Posterior cingulate gyrus (tissue), 11 donors: Measurements from ENCODE around the gene PTPN14.
A peak's percentile ranks its signal among the peaks of the same experiment; 100 is the strongest.

Experiments
- DNase-seq, 10 donors: peaks; one replicate each; pipeline versions ENCODE4 v3.0.0 to v3.0.0-alpha.2; 2020 to 2021; ENCODE audit warnings: mixed read lengths in 3 of 10
- intact Hi-C: fragments of 100-400 bp; cut with DNase I; formaldehyde crosslinking; loops from one replicate; pipeline ENCODE4 v1.15.1; 2023

PTPN14 gene

DNA sequence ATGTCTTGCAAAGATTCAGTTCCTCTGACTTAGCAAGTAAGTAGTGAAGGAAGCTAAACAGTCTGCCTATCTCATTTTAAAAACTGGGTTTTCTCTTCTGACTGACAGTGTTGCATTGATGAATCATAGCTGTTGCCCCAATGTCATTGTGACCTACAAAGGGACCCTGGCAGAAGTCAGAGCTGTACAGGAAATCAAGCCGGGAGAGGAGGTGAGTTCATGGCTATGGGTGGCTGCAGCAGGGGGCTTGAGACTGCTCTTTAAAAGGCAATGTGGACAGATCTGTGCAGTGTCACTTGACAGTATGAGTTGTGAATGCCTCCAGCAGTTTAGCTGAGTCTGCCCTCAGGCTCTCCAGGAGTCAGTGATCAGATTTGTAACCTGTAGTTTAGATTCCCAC, 223.9 kb downstream of the PTPN14 start:
- intact Hi-C loops, result no loop called here
- DNase-seq, result no peak

DNA sequence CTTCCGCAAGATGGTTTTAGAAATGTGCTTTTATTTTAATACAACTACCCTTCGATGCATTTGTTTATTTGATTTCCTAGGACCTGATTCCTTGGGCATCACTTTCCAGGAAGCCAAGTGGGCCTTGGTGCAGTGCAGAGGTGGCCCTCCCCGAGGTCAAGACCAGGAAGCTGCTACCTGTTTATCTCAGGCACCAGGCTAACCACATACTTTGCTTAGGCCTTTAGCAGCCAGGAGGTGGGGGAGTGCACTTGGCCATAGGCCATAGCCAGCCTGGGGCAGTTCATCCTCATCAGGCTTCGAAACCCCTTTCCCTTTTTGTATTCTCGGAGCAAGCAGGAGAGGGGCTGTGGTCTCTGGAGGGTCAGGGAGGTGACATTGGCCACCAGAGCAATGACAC, 225.0 kb downstream of the PTPN14 start:
- intact Hi-C loops, result no loop called here
- DNase-seq, result no peak

DNA sequence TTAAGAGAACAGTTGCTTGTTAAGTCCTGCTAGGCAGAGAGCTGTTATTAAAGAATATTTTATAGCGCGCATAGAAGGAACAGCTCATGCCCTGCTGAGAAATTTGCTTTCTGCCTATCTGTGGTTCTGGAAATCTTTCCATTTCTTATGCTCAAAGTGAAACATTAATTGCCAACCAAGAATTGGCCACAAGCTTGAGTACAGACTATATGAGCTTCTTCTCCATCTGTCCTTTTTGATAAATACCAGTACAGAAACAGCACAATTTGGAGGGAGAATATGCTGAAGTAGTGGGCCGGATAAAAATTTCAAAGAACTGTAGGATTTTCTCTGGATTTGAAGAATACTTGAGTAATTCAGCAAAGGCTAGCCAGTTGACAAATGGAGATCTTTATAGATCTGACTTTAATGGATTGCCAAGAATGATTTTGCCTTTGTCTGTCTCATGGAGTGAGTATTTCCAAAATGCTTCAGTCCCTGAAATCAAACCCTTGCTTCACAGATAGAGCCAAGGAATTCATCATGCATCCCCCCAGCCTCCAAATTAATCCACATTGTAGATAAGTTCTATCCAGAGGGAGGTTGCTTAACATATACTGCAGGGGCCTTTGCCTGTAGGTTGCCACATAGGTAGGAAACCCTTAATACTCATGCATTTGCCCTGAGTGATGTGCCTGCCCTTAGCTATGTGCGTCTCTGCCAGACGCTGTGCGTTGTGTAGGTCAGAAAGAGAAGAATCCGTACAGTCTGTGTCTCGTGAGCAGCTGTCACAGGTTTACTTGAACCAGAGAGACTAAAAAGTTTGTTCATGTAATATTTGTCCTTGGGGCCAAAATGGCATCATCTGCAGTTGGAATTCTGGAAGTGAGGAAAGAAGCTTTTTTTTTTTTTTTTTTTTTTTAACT, 226.3 kb downstream of the PTPN14 start:
- DNase-seq, result no peak
- intact Hi-C loops, result no loop called here

DNA sequence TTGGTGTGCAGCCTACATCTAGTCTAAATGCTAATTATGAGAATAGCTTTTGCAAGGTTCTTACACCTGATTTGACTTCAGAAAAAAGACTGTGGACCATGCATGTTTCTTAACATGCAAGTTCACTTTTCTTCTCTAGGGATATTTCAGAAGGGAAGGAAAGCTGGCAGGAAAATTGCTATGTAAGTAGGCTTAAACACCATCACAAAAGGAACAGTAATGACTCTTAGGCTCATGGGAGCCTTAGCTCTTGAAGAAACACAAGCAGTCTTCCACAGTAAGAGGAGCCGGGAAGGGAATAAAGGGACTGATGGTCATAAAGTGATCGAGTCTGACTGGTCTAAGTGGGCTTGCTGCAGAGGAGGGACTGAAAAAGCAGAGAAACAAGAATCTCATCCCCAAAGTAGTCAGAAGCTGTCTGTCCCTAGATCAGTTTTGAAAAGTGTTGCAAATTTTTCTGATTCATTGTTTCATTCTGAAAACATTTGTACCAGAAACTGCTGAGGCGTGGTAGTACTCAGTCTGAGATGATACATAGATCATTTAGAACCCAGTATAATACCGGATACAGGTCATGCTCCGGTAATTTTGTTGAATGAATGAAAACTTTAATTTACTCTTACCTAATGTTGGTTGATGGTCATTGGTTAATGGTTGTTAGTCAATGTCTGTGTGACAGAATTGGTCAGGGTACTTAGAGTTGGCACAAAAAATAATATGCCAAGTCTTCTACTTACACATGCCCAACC, 229.5 kb downstream of the PTPN14 start:
- intact Hi-C loops, result no loop called here
- no peak for DNase-seq

DNA sequence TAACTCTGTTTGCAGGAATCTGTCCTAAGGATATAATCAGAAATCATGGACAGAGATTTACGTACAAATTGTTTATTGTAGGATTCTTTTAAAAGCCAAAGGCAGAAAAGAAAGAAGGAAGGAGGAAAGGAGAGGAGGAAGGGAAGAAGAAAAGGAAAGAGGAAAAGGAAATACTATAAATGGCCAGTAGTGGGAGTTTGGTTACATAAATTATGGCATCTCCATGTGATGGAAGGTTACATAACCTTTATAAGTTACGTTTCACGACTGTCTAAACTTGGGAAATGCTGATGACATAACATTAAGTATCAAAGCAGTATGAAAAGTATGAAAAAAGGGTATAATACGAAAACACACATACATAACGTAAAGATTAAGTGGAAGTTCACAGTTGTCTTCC, 231.5 kb downstream of the PTPN14 start:
- intact Hi-C loops, result no loop called here
- DNase-seq, result no peak

DNA sequence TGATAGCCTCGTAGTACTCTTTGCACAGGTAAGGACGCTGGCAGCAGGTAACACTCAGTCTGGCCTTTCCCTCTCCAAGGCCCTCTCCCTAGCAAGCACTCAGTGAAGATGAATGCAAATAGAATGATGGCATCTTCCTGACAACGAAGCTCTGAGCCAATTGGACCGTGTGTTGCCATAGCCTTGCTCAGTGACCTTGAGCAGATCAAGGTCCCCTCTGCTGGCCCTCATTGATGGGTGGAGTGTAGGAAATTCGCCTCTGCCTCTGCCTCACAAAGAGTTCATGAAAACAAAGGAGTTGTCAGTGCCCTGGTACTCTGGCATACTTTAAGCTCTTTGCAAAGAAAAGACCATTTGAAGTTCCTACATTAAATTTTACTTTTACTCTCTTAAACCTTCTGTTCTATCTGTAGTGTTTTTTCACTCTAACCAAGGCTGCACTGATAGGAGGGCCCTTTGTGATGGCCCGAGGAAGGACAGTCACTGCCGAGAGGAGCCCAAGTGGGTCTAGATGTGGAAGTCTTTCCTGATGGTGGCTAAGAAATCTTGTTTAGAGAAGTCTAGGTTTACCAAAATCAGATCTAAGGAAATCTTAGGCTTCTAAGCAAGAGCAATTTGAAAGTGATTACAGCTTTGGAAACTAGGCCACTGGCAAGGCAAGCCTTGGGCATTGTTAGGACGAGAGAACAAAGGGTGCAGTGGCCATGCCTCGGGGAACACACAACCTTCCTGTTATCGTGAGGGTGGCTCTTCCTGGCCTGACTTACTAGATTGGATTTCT, 232.3 kb downstream of the PTPN14 start:
- intact Hi-C loops, result no loop called here
- no peak for DNase-seq

DNA sequence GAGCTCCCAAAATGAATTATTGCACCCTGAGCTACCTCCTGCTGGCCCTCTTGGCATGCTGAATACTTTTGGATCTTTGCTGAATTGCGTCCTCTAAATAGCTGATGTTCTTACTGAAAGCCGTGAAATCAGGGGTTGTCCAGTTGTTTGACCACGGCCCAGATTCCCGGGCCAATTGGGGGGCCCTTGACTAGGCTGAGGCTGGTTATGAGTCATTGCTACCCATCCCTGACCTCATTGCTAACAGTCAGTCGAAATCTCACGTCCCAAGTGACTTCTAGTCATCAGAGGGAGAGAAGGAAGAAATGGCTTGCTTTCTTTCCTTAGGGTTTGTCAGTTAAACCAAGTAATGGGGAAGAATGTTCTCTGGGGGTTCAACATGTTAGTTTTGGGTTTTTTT, 233.0 kb downstream of the PTPN14 start:
- intact Hi-C loops, result no loop called here
- DNase-seq, result no peak

DNA sequence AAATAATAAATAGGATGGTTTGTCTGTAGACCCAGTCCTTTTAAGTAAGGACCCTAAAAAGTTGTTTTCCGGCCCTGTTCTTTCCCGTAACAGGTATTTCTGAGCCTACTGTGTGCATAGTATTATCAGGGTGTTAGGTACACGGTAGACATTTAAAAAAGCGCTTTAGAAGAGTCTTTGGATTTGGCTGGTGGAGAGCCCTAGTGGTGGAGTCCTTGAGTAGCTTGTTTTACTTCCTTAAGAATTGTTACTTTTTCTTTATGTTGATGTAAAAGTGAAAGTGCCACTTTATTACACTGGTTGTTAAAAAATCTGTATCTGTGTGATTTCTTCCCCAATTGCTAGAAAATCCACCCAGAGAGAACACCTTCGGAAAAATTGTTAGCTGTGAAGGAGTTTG, 233.7 kb downstream of the PTPN14 start:
- intact Hi-C loops, result no loop called here
- no peak for DNase-seq

DNA sequence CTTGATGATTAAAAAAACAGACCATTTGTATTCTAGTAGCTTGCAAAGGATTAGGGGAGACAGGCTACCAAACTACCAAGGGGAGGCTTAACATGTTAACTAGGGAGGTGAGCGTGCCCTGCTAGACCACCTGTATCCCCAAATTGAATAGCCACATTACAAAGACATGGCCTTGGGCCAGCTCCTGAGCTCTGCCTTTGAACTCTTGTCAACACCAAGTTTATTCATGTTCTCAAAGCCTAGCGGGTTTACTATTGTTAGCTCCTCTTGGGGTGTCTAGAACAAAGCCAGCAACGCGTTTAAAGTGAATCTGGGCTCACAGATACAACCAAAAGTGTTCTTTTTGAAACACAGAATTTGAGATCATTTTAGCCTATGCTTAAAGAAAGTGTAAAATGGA, 234.1 kb downstream of the PTPN14 start:
- no peak for DNase-seq
- intact Hi-C loops, result no loop called here

DNA sequence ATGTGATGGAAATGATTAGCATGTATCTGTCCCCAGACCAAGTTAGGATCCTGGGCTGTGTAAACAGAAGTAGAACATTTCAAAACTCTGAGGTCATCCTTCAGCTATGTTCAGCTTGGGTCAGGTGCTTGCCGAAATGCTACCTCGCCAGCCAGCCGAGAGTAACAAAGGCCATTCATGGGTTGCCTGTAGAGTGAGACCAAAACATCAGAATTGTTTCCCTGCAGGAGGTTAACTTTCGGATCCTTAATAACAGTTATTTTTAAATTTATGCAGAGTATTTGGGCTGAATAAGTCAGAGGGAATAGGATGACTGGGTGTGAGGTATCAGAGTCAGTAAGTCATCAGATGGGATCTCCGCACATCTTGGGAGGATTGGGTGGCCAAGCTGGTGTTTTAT, 234.8 kb downstream of the PTPN14 start:
- intact Hi-C loops, result no loop called here
- DNase-seq, result no peak

DNA sequence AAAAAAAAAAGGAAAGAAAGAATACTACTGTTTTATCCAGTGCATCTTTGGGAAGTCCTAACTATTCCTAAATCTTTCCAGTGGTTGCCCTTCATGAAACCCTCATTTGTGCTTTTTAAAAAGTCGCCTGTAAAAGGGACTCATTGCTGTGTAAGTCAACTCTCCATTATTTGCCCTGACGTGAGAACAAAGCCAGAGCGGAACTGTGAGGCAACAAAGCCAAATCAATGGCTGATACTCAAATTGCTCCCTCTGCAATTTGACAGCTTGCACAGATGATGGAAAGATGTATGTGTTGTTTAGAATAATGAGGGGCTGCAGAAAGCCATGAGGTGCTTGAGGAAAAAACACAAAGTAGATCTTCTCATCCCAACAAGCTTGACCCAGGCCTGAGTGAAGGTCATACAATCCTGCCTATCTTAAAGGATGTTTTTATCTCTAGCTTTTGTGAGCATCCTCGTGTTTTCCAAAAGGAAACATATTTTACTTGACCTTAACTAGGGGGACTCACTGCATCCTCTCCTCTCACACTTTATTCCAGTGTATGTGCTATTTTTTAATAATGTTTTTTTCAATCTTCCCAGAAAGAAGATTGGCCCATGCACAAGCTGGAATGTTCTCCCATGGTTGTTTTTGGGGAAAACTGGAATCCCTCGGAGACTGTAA, 237.1 kb downstream of the PTPN14 start:
- intact Hi-C loops, result no loop called here
- no peak for DNase-seq

DNA sequence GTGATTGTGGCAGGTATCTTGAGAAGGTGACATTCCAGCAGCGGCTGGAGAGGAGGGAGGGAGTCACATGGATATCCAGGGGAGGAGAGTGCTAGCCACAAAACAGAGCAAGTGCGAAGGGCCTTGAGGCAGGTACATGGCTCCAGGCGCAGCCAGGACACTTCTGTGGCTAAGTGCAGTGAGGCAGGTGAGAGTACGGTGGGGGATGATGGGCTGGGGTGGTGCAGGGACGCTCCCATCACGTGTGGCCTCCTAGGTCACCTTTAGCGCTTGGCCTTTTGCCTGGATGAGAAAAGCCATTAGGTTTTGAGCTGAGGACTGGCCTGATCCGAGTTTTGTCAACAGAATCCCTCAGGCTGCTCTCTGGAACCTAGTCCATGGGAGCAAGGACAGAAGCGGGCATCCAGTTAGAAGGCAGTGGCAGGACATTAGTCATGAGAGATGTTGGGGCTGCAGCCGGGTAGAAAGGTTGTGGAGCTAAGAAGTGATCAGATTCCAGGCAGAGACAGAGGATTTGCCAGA, 238.8 kb downstream of the PTPN14 start:
- no peak for DNase-seq
- intact Hi-C loops, result no loop called here

DNA sequence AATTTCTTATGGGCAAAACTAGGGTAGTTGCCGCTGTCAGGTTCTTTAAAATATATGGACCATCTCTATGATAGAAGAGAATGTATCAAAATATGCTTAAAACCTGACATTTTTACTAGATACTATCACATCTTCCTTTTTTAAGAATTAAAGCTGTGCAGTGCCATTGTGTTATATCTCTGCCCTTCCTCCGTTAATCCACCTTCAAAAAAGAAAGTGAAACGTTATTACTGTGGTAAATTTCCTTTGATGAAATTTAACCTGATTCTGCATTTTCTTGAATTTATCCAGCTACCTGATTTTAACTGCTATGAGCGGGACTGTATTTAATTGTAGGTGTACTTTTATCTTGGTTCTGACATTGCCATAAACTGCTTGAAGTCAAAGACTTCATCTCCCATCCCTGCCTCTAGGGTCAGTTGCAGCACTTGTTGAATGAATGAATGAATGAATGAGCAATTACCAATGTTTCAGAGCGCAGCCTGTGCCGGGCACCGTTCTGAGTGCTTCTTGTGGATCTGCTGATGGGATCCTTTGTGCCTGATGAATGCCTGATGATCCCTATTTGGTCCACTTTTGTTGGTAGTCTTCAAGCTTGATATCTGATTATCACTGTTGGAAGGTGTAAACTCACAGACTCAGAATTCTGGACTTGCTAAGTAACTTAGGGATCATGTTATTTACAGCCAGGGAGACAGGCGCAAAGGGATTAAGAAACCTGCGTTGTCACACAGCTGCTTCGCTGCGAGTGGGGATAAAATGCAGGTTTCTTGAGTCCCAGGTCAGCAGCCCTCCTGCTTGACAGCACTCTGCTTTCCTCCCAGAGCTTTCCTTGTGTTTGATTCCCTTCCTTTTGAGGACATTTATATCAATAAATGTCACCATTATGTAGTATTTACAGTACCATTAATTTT, 240.4 kb downstream of the PTPN14 start:
- intact Hi-C loops, result no loop called here
- no peak for DNase-seq

DNA sequence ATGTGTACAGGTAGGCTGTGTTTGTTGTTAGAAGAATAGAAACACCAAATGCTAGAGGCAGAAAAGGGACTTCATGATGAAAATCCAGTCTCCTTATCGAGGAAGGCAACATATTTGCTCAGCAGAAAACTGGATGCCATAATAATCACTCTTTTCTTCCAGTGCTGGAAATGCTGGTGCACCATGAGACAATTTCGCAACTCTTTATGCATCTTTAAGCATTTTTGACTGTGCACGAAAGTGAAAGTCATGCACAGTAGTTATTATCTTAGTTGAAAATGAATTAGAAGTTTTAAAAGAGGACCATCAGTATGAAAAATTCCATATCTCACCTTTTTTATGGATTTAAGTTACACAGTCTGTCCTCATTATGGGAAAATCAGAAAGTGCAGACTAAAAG, 241.4 kb downstream of the PTPN14 start:
- DNase-seq, result no peak
- intact Hi-C loops, result no loop called here

DNA sequence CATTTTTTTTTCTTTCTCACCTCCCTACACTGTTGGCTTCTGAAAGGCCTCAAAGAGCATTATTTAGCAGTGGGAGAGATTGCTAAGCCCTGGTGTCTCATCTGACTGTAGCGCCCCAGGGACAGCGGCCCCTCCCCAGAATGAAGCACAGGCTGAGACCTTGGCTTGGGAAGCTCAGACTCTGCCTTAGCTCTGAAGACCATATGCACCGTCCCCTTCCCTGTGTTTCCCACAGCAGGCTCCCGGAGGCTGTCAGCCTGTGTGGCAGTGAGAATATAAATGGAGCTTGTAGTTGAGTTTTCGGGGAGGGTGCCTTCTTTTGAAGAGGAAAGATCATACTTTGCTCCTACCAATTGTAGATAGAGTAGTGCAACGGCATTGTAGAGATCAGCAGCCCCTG, 245.1 kb downstream of the PTPN14 start:
- intact Hi-C loops, result no loop called here
- no peak for DNase-seq

DNA sequence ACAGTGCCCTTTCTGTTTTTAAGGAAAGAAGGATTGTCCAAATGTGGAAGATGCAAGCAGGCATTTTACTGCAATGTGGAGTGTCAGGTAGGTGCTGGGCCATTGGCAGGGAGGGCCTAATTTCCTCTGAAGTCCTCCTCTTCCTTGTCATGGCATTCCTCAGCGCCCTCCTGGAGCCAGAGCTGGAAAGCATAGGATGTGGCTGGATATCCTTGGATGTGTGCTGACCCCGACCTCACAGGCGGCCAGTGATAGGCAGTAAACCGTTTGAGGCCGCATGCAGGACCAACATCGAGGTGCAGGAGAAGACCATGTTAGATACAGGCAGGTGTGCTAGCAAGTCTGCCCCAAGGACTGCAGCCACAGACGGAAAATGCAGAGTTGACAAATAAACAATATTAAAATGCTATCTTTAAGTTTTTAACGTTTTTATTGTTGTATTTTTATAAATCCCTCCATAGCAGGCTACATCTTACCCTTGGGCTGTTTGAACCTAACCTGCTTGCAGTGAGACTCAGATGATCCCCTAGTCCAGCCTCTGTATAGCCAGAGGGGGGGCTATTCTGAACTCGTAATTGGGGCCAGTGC, 246.1 kb downstream of the PTPN14 start:
- DNase-seq, result no peak
- intact Hi-C loops, result no loop called here

DNA sequence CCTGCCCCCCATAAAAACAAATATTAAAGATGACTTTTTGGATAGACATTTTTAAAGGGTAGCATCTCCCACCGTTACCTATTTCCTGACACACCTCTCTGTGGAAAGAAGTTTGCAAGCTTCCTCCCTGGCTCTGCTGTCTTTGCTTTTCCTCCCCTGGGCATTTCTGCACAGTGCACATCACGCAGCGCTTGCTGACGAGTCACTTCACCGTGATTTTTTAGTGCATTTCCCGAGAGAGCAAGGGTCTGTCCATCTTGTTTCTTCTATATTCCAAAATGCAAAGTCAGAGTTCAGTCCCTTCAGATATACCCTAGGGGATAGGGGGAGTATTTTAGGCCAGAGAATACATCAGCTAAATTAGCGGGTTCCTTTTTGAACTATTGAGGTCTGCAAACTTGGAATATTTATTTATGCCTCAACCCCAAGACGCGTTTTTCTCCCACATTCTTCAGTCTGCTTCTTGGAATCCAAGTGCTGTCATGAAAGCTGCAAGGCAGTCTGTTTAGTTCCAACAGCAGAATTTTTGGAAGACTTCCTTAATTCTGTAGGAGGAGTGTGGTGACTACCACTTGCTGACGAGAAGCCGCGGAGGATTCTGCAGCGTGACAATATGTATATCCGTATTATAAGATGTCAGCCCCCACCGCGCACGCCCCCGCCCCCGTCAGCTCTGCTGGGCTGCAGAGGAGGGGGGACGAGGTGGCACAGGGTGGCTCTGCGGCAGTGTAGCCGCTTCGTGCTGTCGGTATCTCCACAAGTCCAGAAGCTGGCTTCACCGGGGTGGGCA, 248.1 kb downstream of the PTPN14 start:
- intact Hi-C loops, result no loop called here
- DNase-seq, result peak in 9 of 10 donors; percentile 10 to 92 (median 54)

DNA sequence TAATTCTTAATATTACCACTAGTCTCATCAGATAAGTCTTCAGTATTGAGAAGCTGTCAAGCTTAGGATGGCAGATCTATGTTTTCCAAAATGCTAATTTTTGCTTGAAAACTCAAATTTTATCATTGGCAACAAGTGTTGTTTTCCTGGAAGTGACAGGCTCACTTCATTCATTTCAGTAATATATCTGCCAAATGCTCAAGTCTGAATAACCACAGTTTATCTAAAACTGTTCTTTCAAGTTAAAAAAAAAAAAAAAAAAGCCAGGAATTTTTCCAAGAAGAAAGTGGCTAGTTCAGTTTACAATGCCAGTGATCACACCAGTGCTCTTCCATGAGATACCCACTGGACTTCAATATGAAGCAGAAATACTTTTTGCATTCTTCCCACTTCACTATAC, 249.9 kb downstream of the PTPN14 start:
- DNase-seq, result no peak
- intact Hi-C loops, result no loop called here
